Measurements from ENCODE around the gene MED7. TPM values are rescaled to one million over a fixed set of nuclear protein-coding genes. Genes with fewer than 3 reads are reported as not detected.
A peak's percentile ranks its signal among the peaks of the same experiment; 100 is the strongest.

Gene MED7
- total RNA-seq, 1 donor from 2014 or later: 9.5 TPM

GRCh38 chr5:157165668-157166067, 23.0 kb upstream of the MED7 start:
- no peak for ATAC-seq (ENCODE audit: poor library complexity)
- no peak for DNase-seq
- intact Hi-C loops (cut with DNase I): no loop called here

- ATAC-seq (ENCODE audit: poor library complexity): no peak
- intact Hi-C loops (cut with DNase I): no loop called here
- no peak for DNase-seq
Observed at GRCh38 chr5:157165261-157165660, 22.6 kb upstream of the MED7 start.

GRCh38 chr5:157164521-157164920, 21.9 kb upstream of the MED7 start:
- no peak for ATAC-seq (ENCODE audit: poor library complexity)
- DNase-seq: no peak
- intact Hi-C loops (cut with DNase I): no loop called here

GRCh38 chr5:157162919-157163510, 20.4 kb upstream of the MED7 start:
- ATAC-seq (ENCODE audit: poor library complexity) (no peak), DNase-seq (no peak)
- intact Hi-C loops (cut with DNase I): no loop called here

GRCh38 chr5:157161996-157162395, 19.3 kb upstream of the MED7 start:
- no peak for ATAC-seq (ENCODE audit: poor library complexity)
- intact Hi-C loops (cut with DNase I): no loop called here

GRCh38 chr5:157160001-157160400, 17.3 kb upstream of the MED7 start:
- ATAC-seq (ENCODE audit: poor library complexity) (no peak), DNase-seq (no peak)
- intact Hi-C loops (cut with DNase I): no loop called here

More at GRCh38 chr5:157161996-157162395, 19.3 kb upstream of the MED7 start:
- no peak for DNase-seq

- ATAC-seq (ENCODE audit: poor library complexity): no peak
- intact Hi-C loops (cut with DNase I): loop anchor here (10.0 kb wide), 1 partner anchor 146 kb away; no protein-coding TSS in a partner anchor
- DNase-seq: no peak
Observed at GRCh38 chr5:157159209-157159751, 16.6 kb upstream of the MED7 start.

DNA sequence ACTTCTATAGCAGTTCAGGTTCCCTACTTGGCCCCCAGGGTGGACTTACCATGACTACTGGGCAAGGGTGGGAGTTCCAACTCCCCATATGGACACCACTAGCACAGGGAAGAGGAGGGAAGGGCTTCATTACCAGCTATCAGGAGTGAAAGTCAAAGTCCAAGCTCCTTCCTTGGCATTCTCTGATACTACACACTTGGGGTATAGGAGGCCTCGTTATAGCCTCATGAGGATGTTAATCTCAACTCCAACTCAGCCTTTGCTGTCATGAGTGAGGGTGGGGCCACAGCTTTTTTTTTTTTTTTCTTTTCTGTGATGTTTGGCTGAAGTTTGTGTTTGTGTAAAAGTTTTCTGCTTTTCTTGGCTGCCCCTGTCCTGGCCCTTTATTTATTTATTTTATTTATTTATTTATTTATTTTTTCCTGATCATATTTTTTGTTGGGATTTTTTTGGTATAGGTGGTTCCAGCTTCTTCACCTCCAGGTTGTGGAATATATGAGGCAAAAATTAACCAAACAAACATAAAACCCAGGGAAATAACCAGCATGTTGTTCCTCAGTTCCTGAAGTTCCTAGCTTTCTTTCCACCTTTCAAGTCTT, 14.7 kb upstream of the MED7 start:
- ATAC-seq (ENCODE audit: poor library complexity) (no peak), DNase-seq (no peak)
- intact Hi-C loops (cut with DNase I): loop anchor here (10.0 kb wide), 1 partner anchor 147 kb away; no protein-coding TSS in a partner anchor

GRCh38 chr5:157155297-157155696, 12.6 kb upstream of the MED7 start:
- ATAC-seq (ENCODE audit: poor library complexity) (no peak), DNase-seq (no peak)
- intact Hi-C loops (cut with DNase I): loop anchor here (10.0 kb wide), 1 partner anchor 150 kb away; no protein-coding TSS in a partner anchor

- intact Hi-C loops (cut with DNase I): loop anchor here (10.0 kb wide), 1 partner anchor 154 kb away; no protein-coding TSS in a partner anchor
- DNase-seq: no peak
Observed at GRCh38 chr5:157150995-157151394, 8.3 kb upstream of the MED7 start.

GRCh38 chr5:157148734-157149615, 6.3 kb upstream of the MED7 start:
- peak; percentile 79 for ATAC-seq (ENCODE audit: poor library complexity)
- no peak for DNase-seq
- intact Hi-C loops (cut with DNase I): no loop called here

More at GRCh38 chr5:157150995-157151394, 8.3 kb upstream of the MED7 start:
- no peak for ATAC-seq (ENCODE audit: poor library complexity)

DNA sequence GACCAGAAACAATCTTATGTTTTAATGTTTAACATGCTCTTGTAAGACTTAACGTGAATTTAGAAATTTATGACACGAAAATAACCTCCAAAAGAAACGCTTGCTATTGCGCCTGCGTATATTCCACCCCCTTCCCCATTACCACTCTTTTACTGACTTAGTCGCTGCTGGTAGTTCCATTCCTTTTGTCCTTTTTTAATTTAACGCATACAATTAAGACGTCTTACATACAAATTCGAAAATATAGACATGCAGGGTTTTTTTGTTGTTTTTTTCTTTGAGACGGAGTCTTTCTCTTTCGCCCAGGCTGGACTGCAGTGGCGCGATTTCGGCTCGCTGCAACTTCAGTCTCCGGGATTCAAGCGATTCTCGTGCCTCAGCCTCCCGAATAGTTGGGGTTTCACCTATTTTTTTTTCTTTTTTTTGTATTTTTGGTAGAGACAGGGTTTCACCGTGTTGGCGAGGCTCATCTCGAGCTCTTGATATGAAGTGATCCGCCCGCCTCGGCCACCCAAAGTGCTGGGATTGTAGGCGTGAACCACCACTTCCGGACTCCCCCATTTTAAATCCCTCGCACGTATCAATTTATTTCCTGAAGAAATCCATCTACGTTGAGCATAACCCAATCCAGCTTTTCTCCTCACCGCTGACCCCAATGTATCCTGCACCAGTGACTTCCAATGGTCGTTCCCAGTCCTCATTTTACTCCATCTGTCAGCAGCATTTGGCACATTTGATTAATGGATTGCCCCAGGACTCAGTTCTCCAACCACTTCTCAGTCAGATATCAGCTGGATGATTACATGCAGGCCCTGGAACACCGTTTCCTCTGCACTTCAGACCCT, 684 bp upstream of the MED7 start:
- intact Hi-C loops (cut with DNase I): no loop called here
- peak; percentile 78 for DNase-seq
- peak; percentile 78 for ATAC-seq (ENCODE audit: poor library complexity)

GRCh38 chr5:157137691-157138090, 5.0 kb downstream of the MED7 start:
- no peak for DNase-seq
- no peak for ATAC-seq (ENCODE audit: poor library complexity)
- intact Hi-C loops (cut with DNase I): loop anchor here (10.0 kb wide), 1 partner anchor 313 kb away; no protein-coding TSS in a partner anchor

DNA sequence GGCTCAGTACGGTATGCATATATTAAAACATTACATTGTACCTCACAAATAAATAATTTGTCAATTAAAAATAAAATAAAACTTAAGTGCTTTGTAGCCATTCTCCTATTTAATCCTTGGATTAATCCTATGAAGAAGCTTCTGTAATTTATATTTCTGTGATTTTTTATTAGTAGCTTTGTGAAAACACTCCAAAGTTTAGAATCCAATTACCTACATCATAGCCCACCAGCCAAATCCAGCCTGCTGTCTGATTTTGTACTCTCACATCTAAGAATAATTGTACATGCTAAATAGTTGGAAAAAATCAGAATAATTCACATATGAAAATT, 10.4 kb downstream of the MED7 start:
- intact Hi-C loops (cut with DNase I): loop anchor here (10.0 kb wide), 1 partner anchor 307 kb away; no protein-coding TSS in a partner anchor
- ATAC-seq (ENCODE audit: poor library complexity) (no peak), DNase-seq (no peak)

- ATAC-seq (ENCODE audit: poor library complexity): peak; percentile 62
- no peak for DNase-seq
- intact Hi-C loops (cut with DNase I): loop anchor here (10.0 kb wide), 1 partner anchor 306 kb away; no protein-coding TSS in a partner anchor
Observed at GRCh38 chr5:157130925-157131324, 11.7 kb downstream of the MED7 start.

GRCh38 chr5:157121709-157122108, 21.0 kb downstream of the MED7 start:
- DNase-seq: no peak
- no peak for ATAC-seq (ENCODE audit: poor library complexity)
- intact Hi-C loops (cut with DNase I): no loop called here

GRCh38 chr5:157120102-157120501, 22.6 kb downstream of the MED7 start:
- intact Hi-C loops (cut with DNase I): no loop called here
- ATAC-seq (ENCODE audit: poor library complexity): no peak
- DNase-seq: no peak

DNA sequence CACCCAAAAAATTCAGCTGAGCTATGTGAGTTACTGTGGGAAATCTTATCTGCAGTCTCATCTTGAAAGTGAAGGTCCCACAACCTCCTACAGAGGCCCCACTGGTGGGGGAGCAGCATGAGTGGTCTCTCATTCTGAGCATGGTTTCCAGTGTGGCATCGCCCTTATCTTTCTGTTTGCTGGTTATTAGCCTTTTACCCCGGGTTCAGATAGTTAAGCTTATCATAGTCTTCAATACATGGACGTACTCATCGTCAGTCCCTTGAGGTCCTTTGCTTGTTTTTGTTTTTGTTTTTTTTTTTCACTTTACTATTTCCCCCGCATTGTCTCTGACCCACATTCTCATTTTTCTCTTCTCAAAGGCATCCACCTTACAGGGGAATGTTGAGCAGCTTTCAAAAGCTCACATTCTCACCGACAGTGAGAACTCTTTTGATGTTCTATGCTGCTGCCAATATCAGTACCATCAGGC, 26.1 kb downstream of the MED7 start:
- intact Hi-C loops (cut with DNase I): no loop called here
- ATAC-seq (ENCODE audit: poor library complexity) (no peak), DNase-seq (no peak)
